Kidney epithelial cell (primary cell): ENCODE data around the gene CLEC2L. TPM values are rescaled to one million over a fixed set of nuclear protein-coding genes. Genes with fewer than 3 reads are reported as not detected.

Experiments
- DNase-seq: peaks from one replicate; pipeline ENCODE4 v3.0.0-alpha.2; 2010; ENCODE audit warnings: low read depth
- H3K27me3 ChIP-seq: 2 replicates; pipeline ENCODE4 v1.6.0; 2011; ENCODE audit warnings: low read length; ENCODE audit not compliant: control insufficient read depth, insufficient read depth
- H3K36me3 ChIP-seq: 2 replicates; pipeline ENCODE4 v1.5.1; 2011; ENCODE audit warnings: low read length; ENCODE audit not compliant: control insufficient read depth, insufficient read depth
- H3K4me3 ChIP-seq: 2 replicates; pipeline ENCODE4 v1.5.1; 2011; ENCODE audit warnings: low read depth, mild to moderate bottlenecking, control low read depth, low read length
- total RNA-seq: library from RNA; depleted of rRNA; stranded (reverse); fragments of >200 nt; gene quantifications from 2 replicates; pipeline ENCODE4 v1.2.3, GENCODE V29; 2015
- TF ChIP-seq, protein P1 (sequence below): IDR thresholded peaks from 2 replicates; pipeline ENCODE4 v1.5.1; 2011; ENCODE audit warnings: mild to moderate bottlenecking, moderate library complexity, low read length, control low read depth, inconsistent platforms; ENCODE audit not compliant: insufficient read depth, poor library complexity, severe bottlenecking

The CLEC2L gene
- total RNA-seq, 1 donor from 2014 or later = not detected

DNA sequence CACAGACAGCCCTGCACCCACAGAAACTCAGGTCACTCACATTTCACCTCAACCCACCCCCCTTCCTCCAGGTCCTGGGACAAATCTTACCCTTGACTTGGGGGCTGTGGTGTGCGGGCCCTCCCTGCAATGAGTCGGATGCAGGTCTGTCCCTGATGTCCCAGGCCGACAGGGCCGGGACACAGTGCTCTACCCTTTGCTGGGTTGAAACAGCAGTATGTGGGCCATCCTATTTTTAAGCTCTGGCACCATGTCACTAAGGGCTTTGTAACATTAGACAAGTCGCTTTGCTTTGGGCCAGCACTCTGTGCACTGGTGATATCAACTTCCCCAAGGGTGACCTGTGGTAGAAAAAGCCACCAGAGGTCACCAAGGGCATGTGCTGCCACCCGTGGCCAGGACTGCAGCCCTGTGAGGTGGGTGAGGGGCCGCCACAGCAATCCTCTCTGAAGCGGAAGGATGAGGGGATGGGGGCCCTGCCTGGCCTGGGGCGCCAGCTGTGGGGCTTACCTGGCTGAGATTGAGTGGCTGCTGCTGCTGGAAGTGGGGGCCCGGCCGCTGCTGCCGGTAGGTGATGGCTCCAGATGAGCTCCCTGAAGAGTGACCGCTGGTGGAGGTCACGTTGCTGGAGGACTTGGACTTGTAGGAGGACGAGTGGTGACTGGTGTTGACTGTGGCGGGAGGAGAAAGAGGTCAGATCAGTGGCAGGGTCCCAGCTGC is 51.3 kb downstream of the CLEC2L start:
- Histone ChIP-seq H3K4me3 (no peak overlapping the region), H3K27me3 (no peaks in the 10 kb centered on the region), H3K36me3 (peaks cover 2% of the 10 kb centered on the region)
- DNase-seq = no peak
- TF ChIP-seq, protein P1, sequence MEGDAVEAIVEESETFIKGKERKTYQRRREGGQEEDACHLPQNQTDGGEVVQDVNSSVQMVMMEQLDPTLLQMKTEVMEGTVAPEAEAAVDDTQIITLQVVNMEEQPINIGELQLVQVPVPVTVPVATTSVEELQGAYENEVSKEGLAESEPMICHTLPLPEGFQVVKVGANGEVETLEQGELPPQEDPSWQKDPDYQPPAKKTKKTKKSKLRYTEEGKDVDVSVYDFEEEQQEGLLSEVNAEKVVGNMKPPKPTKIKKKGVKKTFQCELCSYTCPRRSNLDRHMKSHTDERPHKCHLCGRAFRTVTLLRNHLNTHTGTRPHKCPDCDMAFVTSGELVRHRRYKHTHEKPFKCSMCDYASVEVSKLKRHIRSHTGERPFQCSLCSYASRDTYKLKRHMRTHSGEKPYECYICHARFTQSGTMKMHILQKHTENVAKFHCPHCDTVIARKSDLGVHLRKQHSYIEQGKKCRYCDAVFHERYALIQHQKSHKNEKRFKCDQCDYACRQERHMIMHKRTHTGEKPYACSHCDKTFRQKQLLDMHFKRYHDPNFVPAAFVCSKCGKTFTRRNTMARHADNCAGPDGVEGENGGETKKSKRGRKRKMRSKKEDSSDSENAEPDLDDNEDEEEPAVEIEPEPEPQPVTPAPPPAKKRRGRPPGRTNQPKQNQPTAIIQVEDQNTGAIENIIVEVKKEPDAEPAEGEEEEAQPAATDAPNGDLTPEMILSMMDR = no peak

DNA sequence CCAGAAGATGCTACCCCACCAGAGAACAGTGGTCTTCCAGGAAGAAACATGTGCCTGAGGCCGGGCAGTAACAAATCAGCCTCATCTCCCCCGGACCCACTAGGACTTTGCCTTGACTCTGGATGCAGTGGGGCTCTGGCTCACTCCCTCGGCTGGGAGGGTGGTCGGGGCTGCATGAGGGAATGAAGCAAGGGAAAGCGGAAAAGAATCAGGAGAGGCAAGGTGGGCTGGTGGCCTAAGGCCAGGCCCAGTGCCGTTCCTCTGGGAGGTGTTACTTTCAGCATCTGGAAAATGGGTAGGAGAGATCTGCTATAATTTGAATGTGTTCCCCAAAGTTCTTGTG is 51.8 kb downstream of the CLEC2L start:
- H3K4me3 ChIP-seq = no peak overlapping the region
- H3K27me3 ChIP-seq = no peaks in the 10 kb centered on the region
- no peak for DNase-seq
- peaks cover 2% of the 10 kb centered on the region for H3K36me3 ChIP-seq
- TF ChIP-seq, protein P1 = no peak

DNA sequence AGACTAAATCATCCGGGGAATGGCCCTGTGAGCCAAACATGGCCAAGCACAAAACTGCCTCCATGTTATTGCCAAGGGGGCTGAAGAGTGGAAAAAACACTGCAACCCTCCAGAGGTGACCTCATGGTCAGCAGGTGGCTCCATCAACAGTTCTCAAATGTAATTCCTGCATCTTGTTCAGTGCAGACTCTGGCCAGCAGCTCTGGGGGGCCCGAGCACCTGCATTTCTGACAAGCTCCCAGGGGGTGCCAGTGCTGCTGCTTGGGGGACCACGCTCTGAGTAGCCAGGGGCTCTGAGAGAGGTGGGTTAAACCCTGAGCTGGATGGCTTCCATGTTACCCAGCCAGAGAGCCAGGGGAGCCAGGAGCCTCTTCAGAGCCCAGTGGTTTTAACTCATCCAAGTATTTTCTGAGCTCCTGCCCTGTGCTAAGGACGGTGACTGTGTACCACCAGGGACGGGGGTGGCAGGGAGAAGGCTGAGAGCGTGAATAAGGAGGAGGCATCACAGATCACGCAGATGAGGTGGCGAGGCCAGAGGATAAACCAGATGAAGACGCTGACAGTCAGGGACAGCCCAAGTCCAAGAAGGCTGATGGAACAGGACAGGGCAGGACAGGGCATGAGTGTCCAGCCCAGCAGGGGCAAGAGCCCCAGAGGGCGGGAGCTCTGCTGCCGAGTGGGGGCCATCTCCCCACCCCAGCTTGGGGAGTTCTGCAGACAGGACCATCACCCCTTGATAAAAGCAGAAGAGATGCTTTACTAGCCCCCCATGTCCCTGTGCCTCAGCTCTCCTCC is 52.9 kb downstream of the CLEC2L start:
- no peak overlapping the region for H3K4me3 ChIP-seq
- DNase-seq = no peak
- TF ChIP-seq, protein P1 = no peak
- H3K36me3 ChIP-seq = peaks cover 2% of the 10 kb centered on the region
- no peaks in the 10 kb centered on the region for H3K27me3 ChIP-seq

DNA sequence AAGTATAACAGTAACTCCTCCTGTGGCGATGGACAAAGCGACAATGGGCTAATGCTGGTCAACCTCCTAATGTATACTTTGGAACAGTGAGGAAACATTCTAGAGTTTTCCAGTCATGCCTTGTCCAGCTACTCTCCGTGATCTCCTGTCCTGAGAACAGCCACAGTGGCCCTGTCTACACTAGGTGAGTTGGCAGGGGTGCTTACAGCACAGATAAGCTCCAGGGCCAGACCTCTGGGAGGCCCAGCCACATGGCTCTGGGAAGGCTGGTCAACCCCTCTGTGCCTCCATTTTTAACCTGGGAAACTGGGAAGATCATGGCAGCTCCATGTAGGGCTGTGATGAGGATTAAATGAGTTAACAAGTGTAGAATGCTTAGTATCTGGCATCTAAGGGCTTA is 57.0 kb downstream of the CLEC2L start:
- no peak overlapping the region for H3K4me3 ChIP-seq
- H3K36me3 ChIP-seq = peaks cover 5% of the 10 kb centered on the region
- no peaks in the 10 kb centered on the region for H3K27me3 ChIP-seq
- TF ChIP-seq, protein P1 = no peak
- no peak for DNase-seq

DNA sequence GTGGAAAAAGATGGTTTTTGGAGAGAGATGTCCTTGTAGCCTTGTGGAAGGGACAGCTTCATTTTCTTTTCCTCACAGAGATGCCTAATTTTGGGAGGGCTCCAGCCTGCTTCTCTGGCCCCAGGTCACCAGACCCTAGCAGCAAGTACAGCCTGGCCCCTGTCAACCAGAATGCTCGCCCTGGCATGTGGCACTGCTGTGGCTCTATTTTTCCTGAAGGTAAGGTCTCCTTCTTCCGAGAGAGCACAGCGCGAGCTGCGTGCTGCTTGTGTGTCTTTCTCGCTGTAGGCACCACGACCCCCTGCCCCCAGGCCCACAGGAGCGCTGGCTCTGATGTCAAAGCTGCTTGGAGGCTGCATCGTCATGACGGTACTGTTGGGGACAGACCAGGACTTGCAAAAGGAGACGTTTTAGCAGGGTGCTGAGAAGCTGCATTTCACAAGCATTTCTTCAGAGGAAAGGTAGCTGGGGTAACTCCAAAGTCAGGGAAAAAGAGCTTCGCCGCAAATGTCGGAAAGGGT is 58.7 kb downstream of the CLEC2L start:
- Histone ChIP-seq H3K4me3 (no peak overlapping the region), H3K36me3 (peaks cover 4% of the 10 kb centered on the region), H3K27me3 (no peaks in the 10 kb centered on the region)
- TF ChIP-seq, protein P1 = no peak
- no peak for DNase-seq
